Erythroblast (primary cell): ENCODE measurements around the gene NEBL.

Experiments used
- GATA1 ChIP-seq: IDR thresholded peaks from 2 replicates; pipeline ENCODE4 v1.6.1; 2011; ENCODE audit warnings: low read depth, mild to moderate bottlenecking, control low read depth, low read length, moderate library complexity
- POLR2A ChIP-seq: IDR thresholded peaks from 2 replicates; pipeline ENCODE4 v1.6.1; 2011; ENCODE audit warnings: mild to moderate bottlenecking, low read length

DNA sequence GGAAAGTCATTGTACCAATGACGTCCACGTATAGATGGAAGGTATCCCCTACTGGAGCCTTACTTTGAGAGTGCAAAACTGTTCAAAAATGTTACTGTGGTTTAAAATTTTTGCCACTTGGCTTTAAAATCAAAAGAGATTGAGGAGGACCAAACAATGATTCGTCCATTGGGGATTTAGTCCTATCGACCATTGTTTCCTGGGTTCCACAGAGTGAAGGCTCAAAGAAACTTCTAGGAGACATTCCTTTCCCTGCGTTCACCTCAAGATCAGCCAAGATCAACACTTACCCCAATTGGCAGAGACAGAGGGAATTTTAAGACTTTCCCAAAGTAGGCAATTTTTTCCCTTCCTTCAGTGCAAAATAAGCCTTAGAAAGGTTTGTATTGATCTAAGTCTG lies 152.3 kb downstream of the NEBL start:
- TF ChIP-seq POLR2A, result no peak
- no peak for TF ChIP-seq GATA1
